GM12891 (cell line): ENCODE data around the gene PILRA. TPM values are rescaled to one million over a fixed set of nuclear protein-coding genes. Genes with fewer than 3 reads are reported as not detected.
"Not testable (repeated sequence)": the region's sequence is repeated elsewhere in the genome, so short reads cannot be mapped to it uniquely, and the experiment has no call there.

Experiments
- DNase-seq: peaks from one replicate; pipeline ENCODE4 v3.0.0; 2011; ENCODE audit warnings: low spot score; ENCODE audit not compliant: insufficient read length
- FAIRE-seq: peaks from 2 replicates; lab custom pipeline; 2011; peaks lifted over from hg19 to GRCh38; lab: Jason Lieb, UNC
- PAX5 ChIP-seq: IDR thresholded peaks from 2 replicates; pipeline ENCODE4 v1.6.1; 2011; ENCODE audit warnings: low read length, moderate library complexity, mild to moderate bottlenecking; ENCODE audit not compliant: insufficient read depth, severe bottlenecking
- POLR2A ChIP-seq: IDR thresholded peaks from 2 replicates; pipeline ENCODE4 v1.6.1; 2011; ENCODE audit warnings: low read depth, low read length, control low read depth
- POLR2AphosphoS5 ChIP-seq: IDR thresholded peaks from 2 replicates; pipeline ENCODE4 v1.6.1; 2011; ENCODE audit warnings: low read depth, low read length, control low read depth
- POU2F2 ChIP-seq: IDR thresholded peaks from 2 replicates; pipeline ENCODE4 v1.6.1; 2011; ENCODE audit warnings: low read depth, mild to moderate bottlenecking, control low read depth, low read length, moderate library complexity
- SPI1 ChIP-seq: IDR thresholded peaks from 2 replicates; pipeline ENCODE4 v1.6.1; 2011; ENCODE audit warnings: low read depth, low read length, control low read depth
- TAF1 ChIP-seq: IDR thresholded peaks from 2 replicates; pipeline ENCODE4 v1.6.1; 2011; ENCODE audit warnings: low read depth, low read length, control low read depth
- polyA plus RNA-seq: library from polyadenylated mRNA; unstranded; fragments of >200 nt; gene quantifications from one replicate; pipeline ENCODE4 v1.2.1, GENCODE V29; 2012; ENCODE audit warnings: low read depth, missing spikeins, inconsistent platforms; ENCODE audit not compliant: missing spikeins

PILRA gene
- polyA plus RNA-seq: 1.6 TPM

DNA sequence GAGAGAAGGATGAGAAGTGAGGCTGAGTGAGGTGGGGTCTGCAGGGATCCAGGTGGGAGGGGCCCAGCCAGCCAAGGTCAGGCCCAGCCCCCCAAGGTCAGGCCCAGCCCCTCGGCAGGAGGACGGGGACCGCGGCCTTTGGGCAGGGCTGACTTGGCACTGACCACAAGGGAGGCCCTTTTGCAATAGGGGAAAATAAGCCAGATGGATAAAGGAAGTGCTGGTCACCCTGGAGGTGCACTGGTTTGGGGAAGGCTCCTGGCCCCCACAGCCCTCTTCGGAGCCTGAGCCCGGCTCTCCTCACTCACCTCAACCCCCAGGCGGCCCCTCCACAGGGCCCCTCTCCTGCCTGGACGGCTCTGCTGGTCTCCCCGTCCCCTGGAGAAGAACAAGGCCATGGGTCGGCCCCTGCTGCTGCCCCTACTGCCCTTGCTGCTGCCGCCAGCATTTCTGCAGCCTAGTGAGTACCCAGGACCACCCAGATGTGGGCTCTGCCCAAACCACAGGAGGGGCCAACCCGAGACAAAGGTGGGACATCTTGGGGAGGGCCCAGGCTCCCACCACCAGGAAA lies at the start of gene PILRA:
Gene PILRA (plus strand): TSS at position 227 of the 571 bp plus-strand sequence. CDS start 170 bp downstream, at position 397.
- FAIRE-seq (no peak), DNase-seq (no peak)
- no peak for TF ChIP-seq POU2F2
- TF ChIP-seq PAX5: no peak
- no peak for TF ChIP-seq POLR2AphosphoS5
- TF ChIP-seq TAF1: no peak
- TF ChIP-seq POLR2A: no peak
- no peak for TF ChIP-seq SPI1

DNA sequence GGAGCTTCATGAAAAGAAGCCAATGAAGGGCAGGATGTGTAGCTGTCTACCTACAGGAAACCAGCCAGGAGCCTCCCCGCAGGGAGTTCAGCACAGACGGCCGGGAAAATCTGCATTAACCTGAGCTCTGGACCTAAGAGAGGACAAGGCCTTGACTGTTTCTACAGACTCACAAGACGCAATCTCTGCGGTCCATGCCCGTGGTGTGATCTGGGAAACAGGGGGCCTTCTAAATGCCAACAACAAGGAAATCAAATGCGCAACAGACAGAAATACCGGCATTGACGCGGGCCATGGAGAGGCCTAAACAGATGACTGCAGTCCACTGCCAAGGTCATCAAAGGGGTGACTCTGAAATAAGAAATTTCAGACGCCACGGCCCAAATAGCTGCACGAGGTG lies 49.1 kb upstream of the PILRA start:
- not testable (repeated sequence) for FAIRE-seq

DNA sequence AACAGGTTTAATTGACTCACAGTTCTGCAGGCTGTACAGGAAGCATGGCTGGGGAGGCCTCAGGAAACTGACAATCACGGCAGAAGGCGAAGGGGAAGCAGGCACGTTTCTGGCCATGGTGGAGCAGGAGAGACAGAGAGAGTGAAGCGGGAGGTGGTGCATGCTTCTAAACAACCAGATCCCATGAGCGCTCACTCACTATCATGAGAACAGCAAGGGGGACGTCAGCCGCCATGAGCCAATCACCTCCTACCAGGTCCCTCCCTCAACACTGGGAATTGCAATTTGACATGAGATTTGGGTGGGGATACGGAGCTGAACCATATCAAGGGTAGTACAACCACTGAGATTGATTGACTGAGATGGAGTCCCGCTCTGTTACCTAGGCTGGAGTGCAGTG lies 47.6 kb upstream of the PILRA start:
- FAIRE-seq, DNase-seq: not testable (repeated sequence)

More for the DNA sequence above, 49.1 kb upstream of the PILRA start:
- DNase-seq: not testable (repeated sequence)

DNA sequence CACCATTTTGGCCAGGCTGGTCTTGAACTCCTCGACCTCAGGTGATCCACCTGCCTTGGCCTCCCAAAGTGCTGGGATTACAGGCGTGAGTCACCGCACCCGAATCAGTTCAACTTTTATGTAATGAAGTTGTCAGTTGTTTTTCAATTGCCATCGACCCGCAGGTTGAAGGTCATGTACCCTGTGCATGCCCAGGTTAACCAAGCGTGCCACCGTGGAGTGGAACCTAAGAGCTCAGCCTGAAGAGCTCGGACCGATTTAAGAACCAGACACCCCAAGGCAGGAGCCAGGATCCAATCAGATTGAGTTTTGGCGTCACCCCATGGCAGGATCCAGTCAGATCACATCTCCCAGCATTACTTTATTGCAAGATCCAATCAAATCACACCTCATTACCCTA lies 46.4 kb upstream of the PILRA start:
- DNase-seq, FAIRE-seq: not testable (repeated sequence)

DNA sequence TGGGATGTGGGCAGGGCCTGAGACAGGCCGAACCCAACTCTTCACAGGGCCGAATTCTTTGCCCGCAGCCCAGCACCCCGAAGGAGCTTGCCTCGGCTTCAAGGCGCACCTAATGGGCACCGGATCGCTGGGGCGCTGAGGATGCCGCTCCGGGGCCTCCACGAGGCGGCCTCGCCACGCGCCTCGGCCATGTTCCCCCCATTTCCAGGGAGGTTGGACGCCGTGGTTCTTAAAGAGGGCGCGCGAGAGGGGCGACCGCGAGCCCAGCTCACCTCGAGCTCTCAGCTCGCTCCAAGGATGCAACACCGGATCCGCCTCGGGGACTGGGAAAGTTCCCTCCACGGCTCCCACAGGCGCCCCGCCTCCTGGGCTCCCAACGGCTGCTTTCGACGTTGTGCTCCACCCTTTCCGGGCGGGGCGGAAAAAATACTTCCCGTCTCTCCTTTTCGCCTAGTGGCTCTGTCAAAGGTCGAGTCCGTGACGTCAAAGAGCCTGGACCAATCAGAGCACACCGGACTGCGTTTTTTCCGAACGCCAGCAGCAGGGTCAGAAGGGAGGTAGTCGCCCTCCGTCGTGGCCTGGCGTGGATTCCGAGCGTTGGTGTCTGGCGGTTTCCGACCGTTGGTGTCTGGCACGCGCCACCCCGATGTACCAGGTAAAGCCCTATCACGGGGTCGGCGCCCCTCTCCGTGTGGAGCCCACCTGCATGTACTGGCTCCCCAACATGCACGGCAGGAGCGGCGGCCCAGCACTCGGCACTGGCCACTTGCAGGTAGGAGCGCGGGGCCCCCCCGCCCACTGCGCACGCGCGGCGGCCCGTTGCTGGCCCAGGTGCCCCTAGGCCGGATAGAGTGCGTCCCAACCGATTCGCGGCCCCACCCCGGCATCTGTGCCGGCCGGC lies 37.5 kb upstream of the PILRA start:
- TF ChIP-seq POLR2A (peak; percentile 94), POLR2AphosphoS5 (peak; percentile 93), TAF1 (peak; percentile 69; the same call in 1 of the 2 replicates)
- DNase-seq: peak; percentile 75
- FAIRE-seq: not testable (repeated sequence)

DNA sequence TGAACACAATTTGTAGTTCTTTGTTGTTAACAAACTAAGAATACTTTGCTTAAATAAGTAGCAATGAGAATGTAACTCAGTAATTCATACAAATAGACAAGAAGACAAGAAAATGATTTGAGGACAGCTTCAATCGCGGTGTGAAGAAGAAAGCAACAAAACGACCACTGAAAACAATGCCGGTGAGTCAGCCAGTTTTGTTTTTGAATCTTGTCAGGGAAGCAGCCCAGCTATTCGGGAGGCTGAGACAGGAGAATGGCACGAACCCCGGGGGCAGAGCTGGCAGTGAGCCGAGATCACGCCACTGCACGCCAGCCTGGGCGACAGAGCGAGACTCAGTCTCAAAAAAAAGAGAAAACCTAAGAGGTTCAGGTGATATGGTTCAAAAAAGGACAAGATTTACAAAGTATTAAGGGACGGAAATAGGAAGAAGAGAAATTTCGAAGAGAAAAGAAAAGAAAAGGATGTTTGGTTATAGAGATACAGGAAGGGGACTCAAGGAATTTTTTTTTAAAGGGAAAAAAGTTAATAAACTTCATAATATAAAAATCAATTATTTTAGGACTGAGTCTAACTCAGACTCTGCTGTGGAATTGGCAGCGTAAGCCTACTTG lies 35.1 kb upstream of the PILRA start:
- not testable (repeated sequence) for DNase-seq, FAIRE-seq

DNA sequence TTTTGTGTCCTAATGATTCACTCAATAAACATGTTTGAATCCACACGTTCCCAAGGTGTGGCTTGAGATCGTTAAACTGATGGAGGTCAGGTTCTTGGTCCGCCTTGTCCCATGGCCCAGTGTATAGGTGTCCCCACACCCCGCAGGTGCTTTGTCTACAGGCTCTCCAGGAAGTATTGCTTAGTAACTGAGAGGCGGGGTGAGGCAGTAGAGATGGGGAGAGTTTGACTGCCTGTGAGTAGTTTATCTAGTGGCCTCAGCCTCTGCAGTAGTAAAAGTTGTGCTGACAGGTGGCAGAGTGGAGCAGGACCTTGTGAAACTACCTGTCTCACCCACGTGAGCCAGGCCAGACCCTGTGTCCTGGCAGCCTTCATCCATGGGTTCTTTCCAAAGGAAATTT lies 32.0 kb upstream of the PILRA start:
- not testable (repeated sequence) for DNase-seq
- peak; percentile 38 for FAIRE-seq

DNA sequence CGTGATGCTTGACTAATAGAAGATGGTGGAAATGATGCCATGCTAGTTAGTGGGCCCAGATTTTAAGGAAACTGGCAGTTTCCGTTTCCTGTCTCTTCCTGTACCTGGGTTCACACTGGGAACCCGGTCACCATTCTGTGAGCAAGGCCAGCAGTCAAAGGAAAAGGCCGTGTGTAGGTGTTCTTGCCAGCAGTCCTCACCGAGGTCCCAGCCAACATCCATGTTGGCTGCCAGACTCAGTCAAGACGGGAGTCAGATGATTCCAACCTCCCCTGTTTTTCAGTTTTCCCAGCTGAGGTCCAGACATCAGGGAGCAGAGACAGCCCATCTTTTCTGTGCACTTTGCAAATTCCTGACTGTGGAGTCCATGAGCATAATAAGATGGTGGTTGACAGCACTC lies 30.5 kb upstream of the PILRA start:
- no peak for TF ChIP-seq SPI1
- no peak for TF ChIP-seq POLR2A
- no peak for TF ChIP-seq POLR2AphosphoS5
- TF ChIP-seq PAX5: no peak
- TF ChIP-seq TAF1: no peak
- no peak for TF ChIP-seq POU2F2
- FAIRE-seq (no peak), DNase-seq (no peak)

DNA sequence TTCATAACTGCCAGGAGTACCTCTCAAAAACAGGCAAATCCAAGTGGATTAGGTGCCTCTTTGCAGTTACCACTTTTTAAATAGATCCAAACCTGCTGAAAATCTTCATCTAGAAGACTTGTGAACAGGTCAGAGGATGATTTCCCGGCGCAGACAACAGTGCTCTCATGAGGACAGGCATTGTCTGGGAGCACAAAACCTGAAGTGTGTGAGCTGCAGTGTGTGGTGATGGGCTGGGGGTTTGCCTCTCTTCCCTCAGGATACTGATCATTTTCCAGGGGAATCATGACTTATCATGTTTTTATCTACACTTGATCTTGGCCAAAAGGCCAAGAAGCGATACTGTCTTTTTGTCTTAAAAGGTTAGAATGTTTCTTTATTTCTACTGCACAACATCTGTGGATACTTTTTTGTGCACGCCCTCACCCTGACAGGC lies 29.1 kb upstream of the PILRA start:
- DNase-seq, FAIRE-seq: not testable (repeated sequence)

DNA sequence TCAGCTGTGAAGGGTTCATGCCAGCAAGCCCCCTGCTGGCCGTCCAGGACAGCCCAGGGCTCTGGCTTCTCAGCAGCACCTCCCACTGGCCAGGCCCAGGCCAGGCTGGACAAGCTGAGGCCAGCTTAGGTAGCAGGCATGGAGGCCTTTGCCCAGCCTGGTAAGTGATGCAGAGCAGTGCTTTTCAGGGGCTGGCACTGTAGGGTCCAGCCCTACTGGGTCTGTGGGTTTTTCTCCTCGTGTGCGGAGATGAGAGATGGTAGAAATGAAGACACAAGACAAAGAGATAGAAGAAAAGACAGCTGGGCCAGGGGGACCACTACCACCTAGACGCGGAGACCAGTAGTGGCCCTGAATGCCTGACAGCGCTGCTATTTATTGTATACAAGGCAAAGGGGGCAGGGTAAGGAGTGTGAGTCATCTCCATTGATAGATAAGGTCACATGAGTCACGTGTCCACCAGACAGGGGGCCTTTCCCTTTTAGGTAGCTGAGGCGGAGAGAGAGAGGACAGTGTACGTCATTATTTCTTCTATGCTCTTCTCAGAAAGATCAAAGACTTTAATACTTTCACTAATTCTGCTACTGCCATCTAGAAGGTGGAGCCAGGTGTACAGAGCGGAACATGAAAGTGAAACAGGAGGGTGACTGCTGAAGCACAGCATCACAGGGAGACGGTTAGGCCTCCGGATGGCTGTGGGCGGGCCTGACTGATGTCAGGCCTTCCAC lies 28.6 kb upstream of the PILRA start:
- FAIRE-seq: peak; percentile 92
- peak; percentile 56 for TF ChIP-seq POLR2A
- DNase-seq: not testable (repeated sequence)

DNA sequence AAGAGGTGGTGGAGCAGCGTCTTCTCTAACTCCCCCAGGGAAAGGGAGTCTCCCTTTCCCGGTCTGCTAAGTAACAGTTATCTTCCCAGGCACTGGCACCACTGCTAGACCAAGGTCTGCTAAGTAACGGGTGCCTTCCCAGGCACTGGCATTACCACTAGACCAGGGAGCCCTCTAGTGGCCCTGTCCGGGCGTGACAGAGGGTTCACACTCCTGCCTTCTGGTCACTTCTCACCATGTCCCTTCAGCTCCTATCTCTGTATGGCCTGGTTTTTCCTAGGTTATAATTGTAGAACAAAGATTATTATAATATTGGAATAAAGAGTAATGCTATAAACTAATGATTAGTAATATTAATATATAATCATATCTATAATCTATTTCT lies 28.0 kb upstream of the PILRA start:
- DNase-seq, FAIRE-seq: not testable (repeated sequence)

DNA sequence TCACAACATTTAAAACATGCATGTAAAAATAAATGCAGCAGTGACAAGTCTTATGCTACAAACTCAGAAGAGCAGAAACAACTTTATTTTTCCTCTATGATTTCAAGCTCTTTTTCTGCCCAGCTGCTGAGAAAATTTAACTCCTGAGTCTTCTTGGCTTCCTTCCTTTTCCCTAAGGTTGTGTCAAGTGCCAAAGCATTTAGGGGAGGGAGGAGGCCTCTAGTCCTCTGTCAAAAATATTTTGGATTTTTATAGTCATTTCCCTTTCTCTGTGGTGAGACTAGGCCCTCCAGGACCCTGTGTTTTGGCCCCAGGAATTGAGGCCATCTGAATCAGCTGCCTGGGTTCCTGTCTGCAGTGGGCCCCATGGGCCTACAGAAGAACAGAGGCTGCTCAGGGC lies 26.4 kb upstream of the PILRA start:
- TF ChIP-seq SPI1 (no peak), POLR2A (no peak), POU2F2 (no peak), PAX5 (no peak), POLR2AphosphoS5 (no peak), TAF1 (no peak)
- FAIRE-seq (no peak), DNase-seq (no peak)
